ENCODE data around the gene TXNRD2.
"Not testable (repeated sequence)": the region's sequence is repeated elsewhere in the genome, so short reads cannot be mapped to it uniquely, and the experiment has no call there.

TXNRD2 gene

GRCh38 chr22:19942157-19943081, 801 bp upstream of the TXNRD2 start:
- no peak for DNase-seq

GRCh38 chr22:19940536-19941364, 868 bp downstream of the TXNRD2 start:
- no peak for DNase-seq

GRCh38 chr22:19937616-19938473, 3.8 kb downstream of the TXNRD2 start:
- DNase-seq: no peak

GRCh38 chr22:19936513-19936912, 5.1 kb downstream of the TXNRD2 start:
- DNase-seq: no peak

GRCh38 chr22:19935123-19935718, 6.4 kb downstream of the TXNRD2 start:
- not testable (repeated sequence) for DNase-seq

GRCh38 chr22:19933341-19934241, 8.0 kb downstream of the TXNRD2 start:
- DNase-seq: no peak

- DNase-seq: no peak
Observed at GRCh38 chr22:19932367-19933206, 9.0 kb downstream of the TXNRD2 start.

- DNase-seq: no peak
Observed at GRCh38 chr22:19931514-19931913, 10.1 kb downstream of the TXNRD2 start.

GRCh38 chr22:19930551-19931486, 10.8 kb downstream of the TXNRD2 start:
- DNase-seq: no peak

GRCh38 chr22:19929586-19930550, 11.8 kb downstream of the TXNRD2 start:
- no peak for DNase-seq

GRCh38 chr22:19928207-19928606, 13.4 kb downstream of the TXNRD2 start:
- no peak for DNase-seq

- DNase-seq: no peak
Observed at GRCh38 chr22:19927696-19928095, 13.9 kb downstream of the TXNRD2 start.

GRCh38 chr22:19926028-19926427, 15.6 kb downstream of the TXNRD2 start:
- not testable (repeated sequence) for DNase-seq

GRCh38 chr22:19923914-19924513, 17.6 kb downstream of the TXNRD2 start:
- no peak for DNase-seq

- DNase-seq: no peak
Observed at GRCh38 chr22:19921544-19922081, 20.0 kb downstream of the TXNRD2 start.

GRCh38 chr22:19919701-19920363, 21.8 kb downstream of the TXNRD2 start:
- no peak for DNase-seq

All from cortex of kidney (tissue), 1 donor.